HCT116 (cell line): ENCODE results near the gene TJP3.

Source experiments
- TF ChIP-seq, protein P1 (sequence below): IDR thresholded peaks from 2 replicates; pipeline ENCODE4 v1.6.1; 2012
- TF ChIP-seq, protein P2 (sequence below), 3 experiments: fragments of 200-600 bp in 1 of 3; sonication (generic) in 1 of 3; IDR thresholded peaks in 2 of 3; conservative IDR thresholded peaks in 1 of 3; 2 replicates each; pipeline ENCODE4 v1.5.1; 2012 to 2017; ENCODE audit warnings: low read depth in 2 of 3, low read length in 2 of 3, antibody characterized with exemption in 1 of 3, borderline replicate concordance in 1 of 3, control low read depth in 1 of 3, mild to moderate bottlenecking in 1 of 3, mixed read lengths in 1 of 3, mixed run types in 1 of 3, moderate library complexity in 1 of 3; ENCODE audit not compliant: insufficient read depth in 1 of 3
- TF ChIP-seq, protein P3 (sequence below): IDR thresholded peaks from 2 replicates; pipeline ENCODE4 v1.6.1; 2012; ENCODE audit warnings: low read depth

DNA sequence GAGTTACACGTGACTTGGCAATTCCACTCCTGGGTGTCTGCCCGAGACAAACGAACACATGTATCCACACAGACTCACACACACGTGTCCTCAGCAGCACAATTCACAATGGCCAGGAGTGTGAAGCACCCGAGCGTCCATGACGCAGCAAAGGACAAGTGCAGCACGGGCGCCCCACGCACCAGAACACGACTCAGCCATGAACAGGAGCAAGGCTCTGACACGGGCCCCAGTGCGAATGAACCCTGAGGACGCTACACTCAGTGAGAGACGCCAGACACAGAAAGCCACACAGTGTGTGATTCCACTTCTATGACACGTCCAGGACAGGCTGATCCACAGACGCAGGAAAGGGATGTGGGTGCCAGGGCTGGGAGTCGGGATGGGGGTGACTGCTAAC is 44.3 kb upstream of the TJP3 start:
- TF ChIP-seq, protein P1, sequence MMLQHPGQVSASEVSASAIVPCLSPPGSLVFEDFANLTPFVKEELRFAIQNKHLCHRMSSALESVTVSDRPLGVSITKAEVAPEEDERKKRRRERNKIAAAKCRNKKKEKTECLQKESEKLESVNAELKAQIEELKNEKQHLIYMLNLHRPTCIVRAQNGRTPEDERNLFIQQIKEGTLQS: no peak
- TF ChIP-seq, protein P2, sequence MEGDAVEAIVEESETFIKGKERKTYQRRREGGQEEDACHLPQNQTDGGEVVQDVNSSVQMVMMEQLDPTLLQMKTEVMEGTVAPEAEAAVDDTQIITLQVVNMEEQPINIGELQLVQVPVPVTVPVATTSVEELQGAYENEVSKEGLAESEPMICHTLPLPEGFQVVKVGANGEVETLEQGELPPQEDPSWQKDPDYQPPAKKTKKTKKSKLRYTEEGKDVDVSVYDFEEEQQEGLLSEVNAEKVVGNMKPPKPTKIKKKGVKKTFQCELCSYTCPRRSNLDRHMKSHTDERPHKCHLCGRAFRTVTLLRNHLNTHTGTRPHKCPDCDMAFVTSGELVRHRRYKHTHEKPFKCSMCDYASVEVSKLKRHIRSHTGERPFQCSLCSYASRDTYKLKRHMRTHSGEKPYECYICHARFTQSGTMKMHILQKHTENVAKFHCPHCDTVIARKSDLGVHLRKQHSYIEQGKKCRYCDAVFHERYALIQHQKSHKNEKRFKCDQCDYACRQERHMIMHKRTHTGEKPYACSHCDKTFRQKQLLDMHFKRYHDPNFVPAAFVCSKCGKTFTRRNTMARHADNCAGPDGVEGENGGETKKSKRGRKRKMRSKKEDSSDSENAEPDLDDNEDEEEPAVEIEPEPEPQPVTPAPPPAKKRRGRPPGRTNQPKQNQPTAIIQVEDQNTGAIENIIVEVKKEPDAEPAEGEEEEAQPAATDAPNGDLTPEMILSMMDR (IDR thresholded peaks at IDR 0.05 in 2 of 3, conservative IDR thresholded peaks at IDR 0.05 in 1 of 3; ENCODE audit: borderline replicate concordance in 1 of 3, insufficient read depth in 1 of 3, low read depth in 2 of 3, low read length in 2 of 3): no peak
- TF ChIP-seq, protein P3, sequence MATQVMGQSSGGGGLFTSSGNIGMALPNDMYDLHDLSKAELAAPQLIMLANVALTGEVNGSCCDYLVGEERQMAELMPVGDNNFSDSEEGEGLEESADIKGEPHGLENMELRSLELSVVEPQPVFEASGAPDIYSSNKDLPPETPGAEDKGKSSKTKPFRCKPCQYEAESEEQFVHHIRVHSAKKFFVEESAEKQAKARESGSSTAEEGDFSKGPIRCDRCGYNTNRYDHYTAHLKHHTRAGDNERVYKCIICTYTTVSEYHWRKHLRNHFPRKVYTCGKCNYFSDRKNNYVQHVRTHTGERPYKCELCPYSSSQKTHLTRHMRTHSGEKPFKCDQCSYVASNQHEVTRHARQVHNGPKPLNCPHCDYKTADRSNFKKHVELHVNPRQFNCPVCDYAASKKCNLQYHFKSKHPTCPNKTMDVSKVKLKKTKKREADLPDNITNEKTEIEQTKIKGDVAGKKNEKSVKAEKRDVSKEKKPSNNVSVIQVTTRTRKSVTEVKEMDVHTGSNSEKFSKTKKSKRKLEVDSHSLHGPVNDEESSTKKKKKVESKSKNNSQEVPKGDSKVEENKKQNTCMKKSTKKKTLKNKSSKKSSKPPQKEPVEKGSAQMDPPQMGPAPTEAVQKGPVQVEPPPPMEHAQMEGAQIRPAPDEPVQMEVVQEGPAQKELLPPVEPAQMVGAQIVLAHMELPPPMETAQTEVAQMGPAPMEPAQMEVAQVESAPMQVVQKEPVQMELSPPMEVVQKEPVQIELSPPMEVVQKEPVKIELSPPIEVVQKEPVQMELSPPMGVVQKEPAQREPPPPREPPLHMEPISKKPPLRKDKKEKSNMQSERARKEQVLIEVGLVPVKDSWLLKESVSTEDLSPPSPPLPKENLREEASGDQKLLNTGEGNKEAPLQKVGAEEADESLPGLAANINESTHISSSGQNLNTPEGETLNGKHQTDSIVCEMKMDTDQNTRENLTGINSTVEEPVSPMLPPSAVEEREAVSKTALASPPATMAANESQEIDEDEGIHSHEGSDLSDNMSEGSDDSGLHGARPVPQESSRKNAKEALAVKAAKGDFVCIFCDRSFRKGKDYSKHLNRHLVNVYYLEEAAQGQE: no peak
